HG02884 (cell line): Measurements from ENCODE around the gene ABCD1.

Experiments used
- ATAC-seq: cut with Tn5 transposase; IDR thresholded peaks from one replicate; pipeline ENCODE4 v1.9.1; 2021; ENCODE audit warnings: mild to moderate bottlenecking, moderate library complexity; ENCODE audit not compliant: unreplicated experiment

The ABCD1 gene

DNA sequence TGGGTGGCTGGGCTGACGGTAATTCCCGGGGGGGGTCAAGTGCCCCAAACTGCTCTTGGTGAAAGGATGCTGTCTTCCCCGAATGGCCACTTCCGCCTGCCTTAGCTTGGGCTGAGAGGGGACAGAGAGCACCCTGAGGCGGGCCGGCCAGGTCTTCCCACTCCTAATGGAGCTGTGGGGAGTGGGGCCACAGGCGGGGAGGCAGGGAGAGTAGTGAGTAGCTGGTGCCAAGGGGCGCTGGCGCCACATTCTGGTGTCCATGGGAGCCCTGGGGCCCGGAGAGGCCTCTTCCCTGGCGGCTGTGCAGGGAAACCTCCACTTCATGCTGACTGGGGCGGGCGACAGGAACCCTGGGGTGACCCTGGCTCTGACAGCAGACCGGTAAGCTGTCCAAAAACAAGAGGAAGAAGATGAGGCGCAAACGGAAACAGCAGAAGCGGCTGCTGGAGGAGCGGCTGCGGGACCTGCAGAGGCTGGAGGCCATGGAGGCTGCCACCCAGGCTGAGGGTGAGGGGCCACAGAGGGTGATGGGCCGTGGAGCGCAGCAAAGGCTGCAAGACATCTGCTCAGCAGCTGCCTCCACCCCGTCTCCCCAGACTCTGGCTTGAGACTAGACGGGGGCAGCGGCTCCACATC is 58.8 kb downstream of the ABCD1 start:
- ATAC-seq = no peak

- no peak for ATAC-seq
Observed at GRCh38 chrX:153784325-153784967, 59.8 kb downstream of the ABCD1 start.

- ATAC-seq = no peak
Observed at GRCh38 chrX:153786669-153787068, 62.0 kb downstream of the ABCD1 start.

DNA sequence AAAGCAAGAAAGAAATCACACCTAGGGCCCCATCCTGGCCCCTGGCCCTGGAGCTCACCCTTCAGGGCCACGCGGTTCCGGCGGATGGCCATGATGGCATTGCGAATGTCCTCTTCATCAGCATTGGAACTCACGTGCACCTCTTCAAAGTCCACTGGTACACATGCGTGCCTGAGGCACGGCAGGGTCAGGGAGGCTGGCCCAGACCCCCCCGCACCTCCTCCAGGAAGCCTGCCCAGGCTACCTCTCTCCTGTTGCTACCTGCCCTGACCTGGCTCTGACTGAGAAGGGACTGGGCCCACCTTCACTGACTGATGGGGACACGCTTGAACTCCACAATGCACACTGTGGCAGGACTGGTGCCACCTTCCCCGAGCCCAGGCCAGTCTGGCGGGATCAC is 65.0 kb downstream of the ABCD1 start:
- ATAC-seq = no peak

GRCh38 chrX:153791104-153791852 is 66.6 kb downstream of the ABCD1 start:
- ATAC-seq = no peak

- no peak for ATAC-seq
Observed at GRCh38 chrX:153792368-153792767, 67.7 kb downstream of the ABCD1 start.

DNA sequence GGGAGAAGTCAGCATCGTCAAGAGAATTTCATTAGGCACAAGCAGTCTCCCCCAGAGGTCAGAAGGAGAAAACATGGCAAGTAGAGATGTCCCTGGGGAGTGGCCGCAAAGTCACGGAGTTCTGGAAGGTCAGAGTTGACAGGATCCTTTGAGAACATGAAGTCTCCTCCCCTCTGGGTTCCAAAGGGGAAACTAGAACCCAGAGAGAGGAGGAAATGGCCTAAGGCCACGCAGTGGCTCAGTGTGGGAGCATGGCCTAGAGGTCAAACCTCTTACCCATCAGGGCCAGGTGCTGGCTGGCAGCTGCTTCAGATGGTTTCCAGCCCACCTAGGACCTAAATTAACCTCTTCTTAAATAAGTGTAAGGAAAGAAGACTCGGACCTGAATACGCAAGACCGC is 68.6 kb downstream of the ABCD1 start:
- no peak for ATAC-seq
